Measurements from ENCODE around the gene KIFAP3. TPM values are rescaled to one million over a fixed set of nuclear protein-coding genes. Genes with fewer than 3 reads are reported as not detected.

The KIFAP3 gene
- total and polyA plus RNA-seq, 2 of the 8 experiments (the other 6 are each of a cell fraction or from before 2014, with no cell fraction given): 1.3 to 3.2 TPM

- no peak for TF ChIP-seq CBX8 (IDR thresholded peaks at IDR 0.05; ENCODE audit: borderline replicate concordance, low read depth, low read length)
- no peak for TF ChIP-seq SIN3A (conservative IDR thresholded peaks at IDR 0.05 in 1 of 2, IDR thresholded peaks at IDR 0.05 in 1 of 2; ENCODE audit: low read depth in 1 of 2, low read length in 2 of 2)
- TF ChIP-seq POU5F1 (IDR thresholded peaks at IDR 0.05; ENCODE audit: low read depth, low read length): no peak
- TF ChIP-seq TCF12 (IDR thresholded peaks at IDR 0.05; ENCODE audit: low read depth, low read length): no peak
- no peak for TF ChIP-seq CTBP2 (IDR thresholded peaks at IDR 0.05; ENCODE audit: borderline replicate concordance, insufficient read depth, insufficient read length, low read length)
- no peak for TF ChIP-seq KDM4A (IDR thresholded peaks at IDR 0.05; ENCODE audit: low read depth, low read length, severe bottlenecking)
Observed at GRCh38 chr1:170030212-170030611, 44.3 kb downstream of the KIFAP3 start (continued).

Measured in H1 (cell line).